ENCODE measurements around the gene WIPF1.

DNA sequence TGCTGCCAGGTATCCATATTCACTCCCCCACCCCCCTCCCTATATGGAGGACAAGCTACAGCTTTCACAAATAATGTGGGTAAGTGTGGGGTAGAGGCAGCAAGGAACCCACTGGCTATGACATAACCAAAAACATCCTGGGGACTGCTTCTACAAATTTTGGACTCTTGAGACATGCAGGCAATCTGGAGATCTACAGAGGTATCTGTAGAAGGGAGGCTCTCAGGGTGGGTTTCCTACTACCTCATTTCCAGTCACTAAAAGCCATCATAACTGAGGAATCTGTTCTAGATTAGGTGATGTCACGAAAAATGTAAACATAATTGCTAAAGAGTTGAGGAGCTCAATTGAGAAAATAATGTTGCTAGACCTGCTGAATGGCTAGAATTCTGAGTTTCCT is 46.8 kb upstream of the WIPF1 start:
- no peak for TF ChIP-seq POLR2A (IDR thresholded peaks at IDR 0.05; ENCODE audit: borderline replicate concordance, extremely low read depth, insufficient read depth, insufficient read length)
- TF ChIP-seq EZH2phosphoT487 (IDR thresholded peaks at IDR 0.05; ENCODE audit: borderline replicate concordance): no peak
- TF ChIP-seq, protein P1, sequence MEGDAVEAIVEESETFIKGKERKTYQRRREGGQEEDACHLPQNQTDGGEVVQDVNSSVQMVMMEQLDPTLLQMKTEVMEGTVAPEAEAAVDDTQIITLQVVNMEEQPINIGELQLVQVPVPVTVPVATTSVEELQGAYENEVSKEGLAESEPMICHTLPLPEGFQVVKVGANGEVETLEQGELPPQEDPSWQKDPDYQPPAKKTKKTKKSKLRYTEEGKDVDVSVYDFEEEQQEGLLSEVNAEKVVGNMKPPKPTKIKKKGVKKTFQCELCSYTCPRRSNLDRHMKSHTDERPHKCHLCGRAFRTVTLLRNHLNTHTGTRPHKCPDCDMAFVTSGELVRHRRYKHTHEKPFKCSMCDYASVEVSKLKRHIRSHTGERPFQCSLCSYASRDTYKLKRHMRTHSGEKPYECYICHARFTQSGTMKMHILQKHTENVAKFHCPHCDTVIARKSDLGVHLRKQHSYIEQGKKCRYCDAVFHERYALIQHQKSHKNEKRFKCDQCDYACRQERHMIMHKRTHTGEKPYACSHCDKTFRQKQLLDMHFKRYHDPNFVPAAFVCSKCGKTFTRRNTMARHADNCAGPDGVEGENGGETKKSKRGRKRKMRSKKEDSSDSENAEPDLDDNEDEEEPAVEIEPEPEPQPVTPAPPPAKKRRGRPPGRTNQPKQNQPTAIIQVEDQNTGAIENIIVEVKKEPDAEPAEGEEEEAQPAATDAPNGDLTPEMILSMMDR (IDR thresholded peaks at IDR 0.05 in 2 of 3, conservative IDR thresholded peaks at IDR 0.05 in 1 of 3; ENCODE audit: borderline replicate concordance in 1 of 3, insufficient read depth in 1 of 3, low read depth in 2 of 3, low read length in 2 of 3): no peak
- TF ChIP-seq POLR2AphosphoS5 (IDR thresholded peaks at IDR 0.05; ENCODE audit: low read depth, low read length): no peak
- TF ChIP-seq, protein P2, sequence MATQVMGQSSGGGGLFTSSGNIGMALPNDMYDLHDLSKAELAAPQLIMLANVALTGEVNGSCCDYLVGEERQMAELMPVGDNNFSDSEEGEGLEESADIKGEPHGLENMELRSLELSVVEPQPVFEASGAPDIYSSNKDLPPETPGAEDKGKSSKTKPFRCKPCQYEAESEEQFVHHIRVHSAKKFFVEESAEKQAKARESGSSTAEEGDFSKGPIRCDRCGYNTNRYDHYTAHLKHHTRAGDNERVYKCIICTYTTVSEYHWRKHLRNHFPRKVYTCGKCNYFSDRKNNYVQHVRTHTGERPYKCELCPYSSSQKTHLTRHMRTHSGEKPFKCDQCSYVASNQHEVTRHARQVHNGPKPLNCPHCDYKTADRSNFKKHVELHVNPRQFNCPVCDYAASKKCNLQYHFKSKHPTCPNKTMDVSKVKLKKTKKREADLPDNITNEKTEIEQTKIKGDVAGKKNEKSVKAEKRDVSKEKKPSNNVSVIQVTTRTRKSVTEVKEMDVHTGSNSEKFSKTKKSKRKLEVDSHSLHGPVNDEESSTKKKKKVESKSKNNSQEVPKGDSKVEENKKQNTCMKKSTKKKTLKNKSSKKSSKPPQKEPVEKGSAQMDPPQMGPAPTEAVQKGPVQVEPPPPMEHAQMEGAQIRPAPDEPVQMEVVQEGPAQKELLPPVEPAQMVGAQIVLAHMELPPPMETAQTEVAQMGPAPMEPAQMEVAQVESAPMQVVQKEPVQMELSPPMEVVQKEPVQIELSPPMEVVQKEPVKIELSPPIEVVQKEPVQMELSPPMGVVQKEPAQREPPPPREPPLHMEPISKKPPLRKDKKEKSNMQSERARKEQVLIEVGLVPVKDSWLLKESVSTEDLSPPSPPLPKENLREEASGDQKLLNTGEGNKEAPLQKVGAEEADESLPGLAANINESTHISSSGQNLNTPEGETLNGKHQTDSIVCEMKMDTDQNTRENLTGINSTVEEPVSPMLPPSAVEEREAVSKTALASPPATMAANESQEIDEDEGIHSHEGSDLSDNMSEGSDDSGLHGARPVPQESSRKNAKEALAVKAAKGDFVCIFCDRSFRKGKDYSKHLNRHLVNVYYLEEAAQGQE (IDR thresholded peaks at IDR 0.05; ENCODE audit: low read depth): no peak
- TF ChIP-seq YY1 (IDR thresholded peaks at IDR 0.05; ENCODE audit: extremely low read depth, insufficient replicate concordance, low read depth, low read length): no peak

Data from HCT116 (cell line).